Astrocyte (in vitro differentiated cells and primary cell): Measurements from ENCODE around the gene AP1B1. TPM values are rescaled to one million over a fixed set of nuclear protein-coding genes. Genes with fewer than 3 reads are reported as not detected.

ENCODE experiments used
- DNase-seq: peaks from one replicate; pipeline ENCODE4 v3.0.0-alpha.2; 2010; ENCODE audit warnings: low read depth
- FAIRE-seq: peaks from 2 replicates; lab custom pipeline; 2011; peaks lifted over from hg19 to GRCh38; lab: Jason Lieb, UNC
- H2AFZ ChIP-seq: 2 replicates; pipeline ENCODE4 v1.6.0; 2012; ENCODE audit warnings: low read depth, low read length, inconsistent platforms
- H3K27ac ChIP-seq: 2 replicates; pipeline ENCODE4 v1.5.1; 2011; ENCODE audit warnings: low read depth, low read length, inconsistent platforms
- H3K27me3 ChIP-seq: 2 replicates; pipeline ENCODE4 v1.6.0; 2011; ENCODE audit warnings: low read length, inconsistent platforms; ENCODE audit not compliant: insufficient read depth
- H3K36me3 ChIP-seq: 2 replicates; pipeline ENCODE4 v1.5.1; 2011; ENCODE audit warnings: low read length, inconsistent platforms; ENCODE audit not compliant: insufficient read depth
- H3K4me1 ChIP-seq: 2 replicates; pipeline ENCODE4 v1.5.1; 2011; ENCODE audit warnings: low read length, inconsistent platforms; ENCODE audit not compliant: insufficient read depth
- H3K4me2 ChIP-seq: 2 replicates; pipeline ENCODE4 v1.6.0; 2012; ENCODE audit warnings: low read length, inconsistent platforms
- H3K4me3 ChIP-seq: 2 replicates; pipeline ENCODE4 v1.5.1; 2011; ENCODE audit warnings: low read depth, mild to moderate bottlenecking, low read length, inconsistent platforms; ENCODE audit not compliant: insufficient read depth
- H3K79me2 ChIP-seq: 2 replicates; pipeline ENCODE4 v1.6.0; 2012; ENCODE audit warnings: mild to moderate bottlenecking, low read length, inconsistent platforms; ENCODE audit not compliant: insufficient read depth
- H3K9ac ChIP-seq: 2 replicates; pipeline ENCODE4 v1.6.0; 2012; ENCODE audit warnings: mild to moderate bottlenecking, low read length, inconsistent platforms
- H3K9me3 ChIP-seq: 2 replicates; pipeline ENCODE4 v1.5.1; 2012; ENCODE audit warnings: low read depth, mild to moderate bottlenecking, low read length, inconsistent platforms; ENCODE audit not compliant: insufficient read depth
- H4K20me1 ChIP-seq: 2 replicates; pipeline ENCODE4 v1.6.0; 2012; ENCODE audit warnings: low read length, inconsistent platforms; ENCODE audit not compliant: insufficient read depth
- H3K27ac Mint-ChIP-seq: one replicate; pipeline ENCODE4 v1.8.0; 2021; ENCODE audit warnings: mild to moderate bottlenecking, mixed read lengths; ENCODE audit not compliant: unreplicated experiment
- H3K27me3 Mint-ChIP-seq: one replicate; pipeline ENCODE4 v1.8.0; 2021; ENCODE audit warnings: low read depth, mixed read lengths; ENCODE audit not compliant: unreplicated experiment
- H3K36me3 Mint-ChIP-seq: one replicate; pipeline ENCODE4 v1.8.0; 2021; ENCODE audit warnings: low read depth, mixed read lengths; ENCODE audit not compliant: unreplicated experiment
- H3K4me1 Mint-ChIP-seq: one replicate; pipeline ENCODE4 v1.8.0; 2021; ENCODE audit warnings: low read depth, mixed read lengths; ENCODE audit not compliant: unreplicated experiment
- H3K4me3 Mint-ChIP-seq: one replicate; pipeline ENCODE4 v1.8.0; 2021; ENCODE audit warnings: mild to moderate bottlenecking, moderate library complexity, mixed read lengths; ENCODE audit not compliant: unreplicated experiment
- H3K9me3 Mint-ChIP-seq: one replicate; pipeline ENCODE4 v1.8.0; 2021; ENCODE audit warnings: mild to moderate bottlenecking, mixed read lengths; ENCODE audit not compliant: unreplicated experiment
- CTCF ChIP-seq: IDR thresholded peaks from 2 replicates; pipeline ENCODE4 v1.5.1; 2011; ENCODE audit warnings: low read depth, mild to moderate bottlenecking, inconsistent platforms, low read length, moderate library complexity; ENCODE audit not compliant: insufficient read depth
- EZH2 ChIP-seq: IDR thresholded peaks from 2 replicates; pipeline ENCODE4 v1.6.1; 2012; ENCODE audit warnings: mild to moderate bottlenecking, low read length, inconsistent platforms; ENCODE audit not compliant: insufficient read depth
- total RNA-seq: library from RNA; stranded (reverse); gene quantifications from 2 replicates; pipeline ENCODE4 v1.2.1, GENCODE V29; 2021

The AP1B1 gene
- total RNA-seq, 1 donor from 2014 or later = 69.5 TPM

- no peak for TF ChIP-seq EZH2
- no peak for TF ChIP-seq CTCF
- Histone ChIP-seq H3K9ac (no peak overlapping the region), H3K79me2 (peaks cover 28% of the 10 kb centered on the region), H3K4me2 (no peak overlapping the region), H3K4me1 (peaks cover 13% of the 10 kb centered on the region), H3K36me3 (peaks cover 4% of the 10 kb centered on the region), H4K20me1 (peaks cover 16% of the 10 kb centered on the region), H3K27ac (no peak overlapping the region), H3K4me3 (no peak overlapping the region), H3K9me3 (no peaks in the 10 kb centered on the region), H2AFZ (no peak overlapping the region), H3K27me3 (no peaks in the 10 kb centered on the region)
- peaks cover 2% of the 10 kb centered on the region for H3K36me3 Mint-ChIP-seq
- H3K4me1 Mint-ChIP-seq = peaks cover 7% of the 10 kb centered on the region
- no peak overlapping the region for H3K27ac Mint-ChIP-seq
- no peak for FAIRE-seq
- no peaks in the 10 kb centered on the region for H3K27me3 Mint-ChIP-seq
- no peaks in the 10 kb centered on the region for H3K9me3 Mint-ChIP-seq
- no peak for DNase-seq
- no peak overlapping the region for H3K4me3 Mint-ChIP-seq
These were observed 1.9 kb upstream of the AP1B1 start for GRCh38 chr22:29390270-29390669.

- H3K4me2 ChIP-seq = peak overlapping the region; percentile 93
- H3K9me3 Mint-ChIP-seq = no peaks in the 10 kb centered on the region
- peak overlapping the region; percentile 75 for H3K27ac Mint-ChIP-seq
- H3K4me1 Mint-ChIP-seq = peaks cover 7% of the 10 kb centered on the region
- peak overlapping the region; percentile 82 for H3K9ac ChIP-seq
- H2AFZ ChIP-seq = peak overlapping the region; percentile 96
- TF ChIP-seq EZH2 (no peak), CTCF (no peak)
- peaks cover 2% of the 10 kb centered on the region for H3K36me3 Mint-ChIP-seq
- DNase-seq = no peak
- H3K36me3 ChIP-seq = peaks cover 4% of the 10 kb centered on the region
- H3K4me1 ChIP-seq = peaks cover 13% of the 10 kb centered on the region
- no peak overlapping the region for H3K27ac ChIP-seq
- H4K20me1 ChIP-seq = peaks cover 31% of the 10 kb centered on the region
- H3K79me2 ChIP-seq = peaks cover 42% of the 10 kb centered on the region
- no peak for FAIRE-seq
- H3K4me3 ChIP-seq = peak overlapping the region; percentile 67
- no peaks in the 10 kb centered on the region for H3K27me3 Mint-ChIP-seq
- H3K27me3 ChIP-seq = no peaks in the 10 kb centered on the region
- no peaks in the 10 kb centered on the region for H3K9me3 ChIP-seq
- H3K4me3 Mint-ChIP-seq = peak overlapping the region; percentile 95
These were observed 355 bp upstream of the AP1B1 start for GRCh38 chr22:29388759-29389090.

- FAIRE-seq = no peak
- H3K79me2 ChIP-seq = peaks cover 59% of the 10 kb centered on the region
- peaks cover 16% of the 10 kb centered on the region for H3K4me1 ChIP-seq
- no peaks in the 10 kb centered on the region for H3K27me3 Mint-ChIP-seq
- H4K20me1 ChIP-seq = peaks cover 48% of the 10 kb centered on the region
- H2AFZ ChIP-seq = no peak overlapping the region
- H3K36me3 Mint-ChIP-seq = peaks cover 2% of the 10 kb centered on the region
- H3K4me2 ChIP-seq = no peak overlapping the region
- peaks cover 14% of the 10 kb centered on the region for H3K4me1 Mint-ChIP-seq
- TF ChIP-seq CTCF = no peak
- TF ChIP-seq EZH2 = no peak
- H3K9me3 ChIP-seq = no peaks in the 10 kb centered on the region
- H3K27me3 ChIP-seq = no peaks in the 10 kb centered on the region
- H3K27ac Mint-ChIP-seq = no peak overlapping the region
- H3K4me3 Mint-ChIP-seq = peak overlapping the region; percentile 95
- H3K36me3 ChIP-seq = peaks cover 4% of the 10 kb centered on the region
- no peak for DNase-seq
- H3K4me3 ChIP-seq = no peak overlapping the region
- H3K9ac ChIP-seq = no peak overlapping the region
- H3K27ac ChIP-seq = no peak overlapping the region
- H3K9me3 Mint-ChIP-seq = no peaks in the 10 kb centered on the region
These were observed 1.7 kb downstream of the AP1B1 start for GRCh38 chr22:29386708-29387107.
